ENCODE data around the gene SRP14.

DNA sequence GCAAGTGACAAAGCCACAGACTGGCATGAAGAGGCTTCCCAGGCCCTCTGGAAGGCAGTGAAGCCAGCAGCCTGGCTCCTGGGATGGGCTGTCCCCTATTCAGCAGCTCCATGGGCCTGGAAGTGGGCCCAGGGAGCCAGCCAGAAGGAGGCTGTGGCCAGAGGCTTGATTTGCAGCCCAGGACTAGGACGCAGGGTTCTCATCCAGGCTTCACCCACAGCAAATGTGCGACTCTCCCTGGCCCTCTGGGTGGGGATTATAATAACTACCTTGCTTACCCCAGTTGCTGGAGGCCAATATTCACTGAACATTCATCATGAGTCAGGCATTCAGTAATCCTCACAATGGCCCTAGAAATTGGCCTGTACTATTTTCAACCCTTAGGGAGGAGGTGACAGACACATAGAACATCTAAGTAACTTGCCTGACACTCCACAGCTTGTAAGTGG lies 24.6 kb upstream of the SRP14 start:
- TF ChIP-seq, protein P1, sequence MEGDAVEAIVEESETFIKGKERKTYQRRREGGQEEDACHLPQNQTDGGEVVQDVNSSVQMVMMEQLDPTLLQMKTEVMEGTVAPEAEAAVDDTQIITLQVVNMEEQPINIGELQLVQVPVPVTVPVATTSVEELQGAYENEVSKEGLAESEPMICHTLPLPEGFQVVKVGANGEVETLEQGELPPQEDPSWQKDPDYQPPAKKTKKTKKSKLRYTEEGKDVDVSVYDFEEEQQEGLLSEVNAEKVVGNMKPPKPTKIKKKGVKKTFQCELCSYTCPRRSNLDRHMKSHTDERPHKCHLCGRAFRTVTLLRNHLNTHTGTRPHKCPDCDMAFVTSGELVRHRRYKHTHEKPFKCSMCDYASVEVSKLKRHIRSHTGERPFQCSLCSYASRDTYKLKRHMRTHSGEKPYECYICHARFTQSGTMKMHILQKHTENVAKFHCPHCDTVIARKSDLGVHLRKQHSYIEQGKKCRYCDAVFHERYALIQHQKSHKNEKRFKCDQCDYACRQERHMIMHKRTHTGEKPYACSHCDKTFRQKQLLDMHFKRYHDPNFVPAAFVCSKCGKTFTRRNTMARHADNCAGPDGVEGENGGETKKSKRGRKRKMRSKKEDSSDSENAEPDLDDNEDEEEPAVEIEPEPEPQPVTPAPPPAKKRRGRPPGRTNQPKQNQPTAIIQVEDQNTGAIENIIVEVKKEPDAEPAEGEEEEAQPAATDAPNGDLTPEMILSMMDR (conservative IDR thresholded peaks at IDR 0.05; ENCODE audit: low read length): no peak
- no peak for TF ChIP-seq EZH2phosphoT487 (IDR thresholded peaks at IDR 0.05; ENCODE audit: borderline replicate concordance)
